ENCODE results near the gene XRCC6.

- TF ChIP-seq CTCF (IDR thresholded peaks at IDR 0.05 in 2 of 3, conservative IDR thresholded peaks at IDR 0.05 in 1 of 3; ENCODE audit: borderline replicate concordance in 1 of 3, insufficient read depth in 1 of 3, low read depth in 2 of 3, low read length in 2 of 3) (no peak), JUND (IDR thresholded peaks at IDR 0.05) (no peak), CEBPB (IDR thresholded peaks at IDR 0.05; ENCODE audit: low read depth) (no peak), ZNF274 (IDR thresholded peaks at IDR 0.05; ENCODE audit: low read depth, low read length) (no peak), POLR2A (IDR thresholded peaks at IDR 0.05; ENCODE audit: borderline replicate concordance, extremely low read depth, insufficient read depth, insufficient read length) (no peak), TCF7L2 (IDR thresholded peaks at IDR 0.05; ENCODE audit: borderline replicate concordance, extremely low read depth, insufficient read depth, insufficient read length) (no peak), REST (IDR thresholded peaks at IDR 0.05; ENCODE audit: low read depth) (no peak), EZH2phosphoT487 (IDR thresholded peaks at IDR 0.05; ENCODE audit: borderline replicate concordance) (no peak), MAX (IDR thresholded peaks at IDR 0.05) (no peak), ZBTB33 (IDR thresholded peaks at IDR 0.05; ENCODE audit: extremely low read depth, insufficient replicate concordance, low read length) (no peak)
Measured at GRCh38 chr22:41695211-41695610, 74.1 kb downstream of the XRCC6 start.
